ENCODE data around the gene ADK.
"Not testable (repeated sequence)": the region's sequence is repeated elsewhere in the genome, so short reads cannot be mapped to it uniquely, and the experiment has no call there.

ADK gene

GRCh38 chr10:74491014-74491413 lies 340.0 kb downstream of the ADK start:
- intact Hi-C loops (cut with DNase I) = no loop called here
- no peak for DNase-seq

- intact Hi-C loops (cut with DNase I); DNase-seq: not testable (repeated sequence)
Measured at GRCh38 chr10:74496276-74496675, 345.3 kb downstream of the ADK start.

- intact Hi-C loops (cut with DNase I); DNase-seq: not testable (repeated sequence)
Measured at GRCh38 chr10:74498664-74499063, 347.6 kb downstream of the ADK start.

GRCh38 chr10:74500026-74500704 lies 349.1 kb downstream of the ADK start:
- no peak for DNase-seq
- intact Hi-C loops (cut with DNase I) = no loop called here

GRCh38 chr10:74500816-74501215 lies 349.8 kb downstream of the ADK start:
- intact Hi-C loops (cut with DNase I) = no loop called here

GRCh38 chr10:74502963-74503608 lies 352.1 kb downstream of the ADK start:
- no peak for DNase-seq
- intact Hi-C loops (cut with DNase I) = no loop called here

More at GRCh38 chr10:74500816-74501215, 349.8 kb downstream of the ADK start:
- DNase-seq = no peak

GRCh38 chr10:74507951-74508350 lies 356.9 kb downstream of the ADK start:
- DNase-seq = no peak
- intact Hi-C loops (cut with DNase I) = no loop called here

- no peak for DNase-seq
- intact Hi-C loops (cut with DNase I) = no loop called here
Measured at GRCh38 chr10:74510594-74510993, 359.6 kb downstream of the ADK start.

- DNase-seq = no peak
- intact Hi-C loops (cut with DNase I) = no loop called here
Measured at GRCh38 chr10:74511051-74511450, 360.0 kb downstream of the ADK start.

- intact Hi-C loops (cut with DNase I) = no loop called here
- DNase-seq = no peak
Measured at GRCh38 chr10:74514322-74514721, 363.3 kb downstream of the ADK start.

GRCh38 chr10:74518061-74518460 lies 367.0 kb downstream of the ADK start:
- intact Hi-C loops (cut with DNase I) = no loop called here
- no peak for DNase-seq

GRCh38 chr10:74521526-74521925 lies 370.5 kb downstream of the ADK start:
- no peak for DNase-seq
- intact Hi-C loops (cut with DNase I) = no loop called here

- DNase-seq = no peak
- intact Hi-C loops (cut with DNase I) = no loop called here
Measured at GRCh38 chr10:74523199-74523598, 372.2 kb downstream of the ADK start.

GRCh38 chr10:74525885-74526284 lies 374.9 kb downstream of the ADK start:
- no peak for DNase-seq
- intact Hi-C loops (cut with DNase I) = no loop called here

GRCh38 chr10:74527611-74528010 lies 376.6 kb downstream of the ADK start:
- DNase-seq; intact Hi-C loops (cut with DNase I): not testable (repeated sequence)

GRCh38 chr10:74529205-74529604 lies 378.2 kb downstream of the ADK start:
- intact Hi-C loops (cut with DNase I) = no loop called here

GRCh38 chr10:74530981-74531380 lies 380.0 kb downstream of the ADK start:
- intact Hi-C loops (cut with DNase I) = no loop called here
- no peak for DNase-seq

More at GRCh38 chr10:74529205-74529604, 378.2 kb downstream of the ADK start:
- no peak for DNase-seq

- DNase-seq = no peak
- intact Hi-C loops (cut with DNase I) = no loop called here
Measured at GRCh38 chr10:74539317-74539716, 388.3 kb downstream of the ADK start.

- intact Hi-C loops (cut with DNase I) = no loop called here
- DNase-seq = no peak
Measured at GRCh38 chr10:74541375-74541774, 390.4 kb downstream of the ADK start.

GRCh38 chr10:74542077-74542476 lies 391.1 kb downstream of the ADK start:
- intact Hi-C loops (cut with DNase I) = no loop called here
- no peak for DNase-seq

- intact Hi-C loops (cut with DNase I) = no loop called here
- DNase-seq = no peak
Measured at GRCh38 chr10:74543276-74543675, 392.3 kb downstream of the ADK start.
